NCI-H510A treated with DMSO at 0.1 percent for 48 hours (cell line): ENCODE results near the gene ATOX1.

Experiments
- DNase-seq: peaks from one replicate; lab custom pipeline; 2025; lab: John Stamatoyannopoulos, UW

ATOX1 gene

DNA sequence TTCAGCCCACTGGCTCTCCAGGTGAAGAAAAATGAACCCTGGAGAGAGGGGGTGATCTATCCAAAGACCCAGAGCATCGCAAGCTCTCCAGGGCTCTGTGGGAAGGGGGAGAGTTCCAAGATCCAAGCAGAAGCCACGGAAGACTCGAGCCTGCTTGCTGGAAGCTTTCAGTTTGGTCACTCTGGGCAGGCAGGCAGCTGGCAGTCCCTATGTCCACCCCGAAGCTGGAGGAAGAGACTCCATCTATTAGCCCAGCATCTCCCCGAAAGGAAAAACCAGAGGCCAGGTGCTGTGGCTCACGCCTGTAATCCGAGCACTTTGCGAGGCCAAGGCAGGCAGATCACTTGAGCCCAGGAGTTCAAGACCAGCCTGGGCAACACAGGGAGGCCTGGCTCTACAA is 61.0 kb downstream of the ATOX1 start:
- DNase-seq = no peak

DNA sequence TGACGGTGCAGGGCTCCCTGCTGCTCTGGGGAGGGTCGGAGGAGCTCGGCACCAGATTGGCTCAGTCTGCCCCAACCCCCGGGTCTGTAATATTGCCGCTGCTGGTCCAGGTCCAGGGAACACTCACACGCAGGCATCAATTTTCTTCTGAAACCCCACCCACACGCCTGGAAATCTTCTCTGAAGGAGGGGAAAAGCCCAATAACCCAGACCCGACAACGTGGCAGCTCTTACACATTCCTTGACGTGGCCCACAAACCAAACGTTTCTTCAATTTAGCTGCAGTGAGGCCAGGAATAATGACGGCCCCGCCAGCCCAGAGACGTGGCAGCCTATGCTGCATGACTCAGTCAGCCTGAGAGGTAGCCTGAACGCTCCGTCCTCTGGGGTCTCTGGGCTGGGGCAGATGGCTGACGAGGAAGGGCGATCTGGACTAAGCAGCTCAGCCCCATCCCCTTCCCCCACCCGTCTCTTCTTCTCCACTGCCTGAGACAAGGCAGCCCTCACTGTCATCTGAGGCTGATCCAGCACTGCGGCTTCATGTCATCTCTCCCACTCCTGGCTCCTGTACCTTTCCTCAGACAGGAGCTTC is 61.9 kb downstream of the ATOX1 start:
- DNase-seq = no peak

- no peak for DNase-seq
Measured at GRCh38 chr5:151695464-151695863, 63.0 kb downstream of the ATOX1 start.

DNA sequence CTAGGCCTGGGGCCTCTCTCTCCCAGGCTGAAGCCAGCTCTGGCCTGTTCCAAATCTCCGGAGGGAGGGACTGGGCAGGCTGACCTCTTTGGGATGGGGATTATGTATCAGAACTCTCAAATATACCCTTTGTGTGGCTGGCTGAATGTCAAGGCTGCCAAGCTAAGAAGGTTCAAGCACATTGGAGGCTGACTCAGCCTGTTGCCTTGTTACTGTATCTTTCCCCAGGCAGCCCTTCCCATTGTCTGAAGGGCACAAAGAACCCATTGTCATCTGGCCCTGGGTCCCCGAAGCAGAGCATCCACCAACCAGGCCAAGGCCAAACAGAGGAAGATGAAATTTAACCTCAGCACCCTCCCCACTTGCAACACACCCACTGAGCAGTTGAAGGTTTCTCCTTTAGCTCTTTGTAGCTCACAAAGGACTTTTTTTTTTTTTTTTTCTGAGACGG is 64.4 kb downstream of the ATOX1 start:
- no peak for DNase-seq
